H1 (cell line): ENCODE data around the gene TBCB. TPM values are rescaled to one million over a fixed set of nuclear protein-coding genes. Genes with fewer than 3 reads are reported as not detected.

ENCODE experiments used
- CTCF ChIA-PET: fragments of 300-600 bp; sonication (Branson Sonifier 250); formaldehyde crosslinking; loops from one replicate; lab custom pipeline; 2021; ENCODE audit not compliant: partially characterized antibody; lab: Charles Lee
- POLR2A ChIA-PET: fragments of 300-600 bp; sonication (Branson Sonifier 250); formaldehyde crosslinking; loops from one replicate; lab custom pipeline; 2021; ENCODE audit warnings: inconsistent platforms; ENCODE audit not compliant: partially characterized antibody; lab: Charles Lee
- DNase-seq, 2 experiments: peaks; one replicate each; pipeline versions ENCODE4 v3.0.0 to v3.0.0-alpha.2; 2010 to 2022; ENCODE audit warnings: low spot score in 2 of 2, low read depth in 1 of 2, mixed read lengths in 1 of 2
- FAIRE-seq: peaks from 2 replicates; lab custom pipeline; 2011; peaks lifted over from hg19 to GRCh38; lab: Jason Lieb, UNC
- H2AFZ ChIP-seq: 2 replicates; pipeline ENCODE4 v1.8.1; 2012; ENCODE audit warnings: low read length, inconsistent platforms
- H2AK5ac ChIP-seq: 2 replicates; pipeline ENCODE4 v1.6.1; 2013; ENCODE audit warnings: low read depth, low read length
- H2BK120ac ChIP-seq: replicated peaks from 2 replicates; pipeline ENCODE3; 2013; ENCODE audit warnings: low read depth, low read length, inconsistent platforms
- H2BK12ac ChIP-seq: 2 replicates; pipeline ENCODE4 v1.6.1; 2013; ENCODE audit warnings: low read depth, low read length
- H2BK15ac ChIP-seq: 2 replicates; pipeline ENCODE4 v1.6.1; 2013; ENCODE audit warnings: low read length
- H2BK20ac ChIP-seq: 2 replicates; pipeline ENCODE4 v1.6.1; 2013; ENCODE audit warnings: low read length
- H2BK5ac ChIP-seq: 2 replicates; pipeline ENCODE4 v1.6.1; 2013; ENCODE audit warnings: low read depth, low read length
- H3K14ac ChIP-seq: 2 replicates; pipeline ENCODE4 v1.6.1; 2013; ENCODE audit warnings: inconsistent platforms; ENCODE audit not compliant: insufficient read length
- H3K18ac ChIP-seq: 2 replicates; pipeline ENCODE4 v1.6.1; 2013; ENCODE audit warnings: low read length; ENCODE audit errors: extremely low read depth
- H3K23ac ChIP-seq: 2 replicates; pipeline ENCODE4 v1.6.1; 2013; ENCODE audit warnings: inconsistent platforms; ENCODE audit not compliant: insufficient read length
- H3K23me2 ChIP-seq: 2 replicates; pipeline ENCODE4 v1.6.1; 2013; ENCODE audit warnings: low read depth, low read length
- H3K27ac ChIP-seq: 2 replicates; pipeline ENCODE4 v1.6.1; 2011; ENCODE audit warnings: low read depth, low read length, inconsistent platforms
- H3K27me3 ChIP-seq, 4 experiments: replicated peaks in 1 of 4; 1 replicate in 1 of 4; 2 replicates in 3 of 4; pipeline versions ENCODE4 v1.6.1 to v1.8.1; 2011 to 2013; ENCODE audit warnings: low read length in 3 of 4, mild to moderate bottlenecking in 3 of 4, inconsistent platforms in 2 of 4, mixed read lengths in 2 of 4, moderate library complexity in 1 of 4; ENCODE audit not compliant: control insufficient read depth in 3 of 4, insufficient read depth in 3 of 4; ENCODE audit errors: extremely low read depth in 1 of 4
- H3K36me3 ChIP-seq, 4 experiments: 2 replicates each; pipeline versions ENCODE4 v1.6.1 to v1.8.1; 2011 to 2013; ENCODE audit warnings: mild to moderate bottlenecking in 4 of 4, low read length in 3 of 4, moderate library complexity in 2 of 4, control low read depth in 1 of 4, inconsistent platforms in 1 of 4; ENCODE audit not compliant: insufficient read depth in 4 of 4, control insufficient read depth in 2 of 4
- H3K4ac ChIP-seq: replicated peaks from 2 replicates; pipeline ENCODE3; 2013; ENCODE audit warnings: low read length, low read depth, mixed read lengths, inconsistent platforms; ENCODE audit not compliant: insufficient read length
- H3K4me1 ChIP-seq, 4 experiments: replicated peaks in 1 of 4; 1 replicate in 1 of 4; 2 replicates in 3 of 4; pipeline versions ENCODE4 v1.6.1 to v1.8.1; 2011 to 2013; ENCODE audit warnings: low read length in 3 of 4, inconsistent platforms in 2 of 4, mixed read lengths in 1 of 4; ENCODE audit not compliant: insufficient read depth in 4 of 4, control insufficient read depth in 3 of 4
- H3K4me2 ChIP-seq, 2 experiments: 2 replicates each; pipeline versions ENCODE4 v1.6.1 to v1.8.1; 2011 to 2013; ENCODE audit warnings: low read depth in 2 of 2, low read length in 2 of 2, control low read depth in 1 of 2, inconsistent platforms in 1 of 2, mild to moderate bottlenecking in 1 of 2; ENCODE audit not compliant: insufficient read depth in 1 of 2
- H3K4me3 ChIP-seq, 4 experiments: fragments of 200-600, 300-600 bp in 1 of 4; sonication (generic), shearing (Covaris generic), sonication (Bioruptor Twin) in 1 of 4; 2 replicates each; pipeline versions ENCODE4 v1.5.1 to v1.8.1; 2011 to 2016; ENCODE audit warnings: low read length in 4 of 4, low read depth in 3 of 4, control low read depth in 2 of 4, inconsistent platforms in 2 of 4, mild to moderate bottlenecking in 2 of 4, mixed read lengths in 1 of 4, moderate library complexity in 1 of 4; ENCODE audit not compliant: insufficient read depth in 2 of 4; ENCODE audit errors: extremely low read depth in 1 of 4
- H3K56ac ChIP-seq: replicated peaks from 2 replicates; pipeline ENCODE3; 2013; ENCODE audit warnings: low read depth, mild to moderate bottlenecking, mixed read lengths, low read length, inconsistent platforms; ENCODE audit not compliant: insufficient read length
- H3K79me1 ChIP-seq: 2 replicates; pipeline ENCODE4 v1.6.1; 2013; ENCODE audit warnings: low read depth, low read length, control low read depth
- H3K79me2 ChIP-seq, 2 experiments: 2 replicates each; pipeline versions ENCODE4 v1.6.1 to v1.8.1; 2012 to 2013; ENCODE audit warnings: low read length in 2 of 2, mild to moderate bottlenecking in 2 of 2, inconsistent platforms in 1 of 2; ENCODE audit not compliant: insufficient read depth in 2 of 2, control insufficient read depth in 1 of 2
- H3K9ac ChIP-seq, 4 experiments: replicated peaks in 1 of 4; 1 replicate in 1 of 4; 2 replicates in 3 of 4; pipeline versions ENCODE4 v1.6.1 to v1.8.1; 2011 to 2013; ENCODE audit warnings: low read depth in 3 of 4, low read length in 3 of 4, control low read depth in 2 of 4, mild to moderate bottlenecking in 2 of 4, moderate library complexity in 2 of 4, inconsistent platforms in 1 of 4; ENCODE audit errors: extremely low read depth in 1 of 4
- H3K9me3 ChIP-seq, 2 experiments: 2 replicates each; pipeline versions ENCODE4 v1.6.1 to v1.8.1; 2012 to 2013; ENCODE audit warnings: mild to moderate bottlenecking in 2 of 2, moderate library complexity in 2 of 2, control low read depth in 1 of 2, inconsistent platforms in 1 of 2, low read depth in 1 of 2, low read length in 1 of 2, mixed read lengths in 1 of 2; ENCODE audit not compliant: insufficient read depth in 2 of 2
- H4K20me1 ChIP-seq, 2 experiments: replicated peaks in 1 of 2; 2 replicates each; pipeline versions ENCODE3 to v1.8.1; 2011 to 2013; ENCODE audit warnings: inconsistent platforms in 2 of 2, low read length in 2 of 2, mild to moderate bottlenecking in 1 of 2; ENCODE audit not compliant: insufficient read depth in 2 of 2, control insufficient read depth in 1 of 2
- H4K5ac ChIP-seq: 2 replicates; pipeline ENCODE4 v1.6.1; 2013; ENCODE audit warnings: low read length, low read depth, mixed read lengths, inconsistent platforms; ENCODE audit not compliant: insufficient read length
- H4K8ac ChIP-seq: 2 replicates; pipeline ENCODE4 v1.8.0; 2013; ENCODE audit warnings: mild to moderate bottlenecking, moderate library complexity, low read length, inconsistent platforms; ENCODE audit not compliant: insufficient read depth; ENCODE audit errors: extremely low read depth
- H4K91ac ChIP-seq: replicated peaks from 2 replicates; pipeline ENCODE3; 2013; ENCODE audit warnings: low read length, mixed read lengths, inconsistent platforms; ENCODE audit not compliant: insufficient read length
- BACH1 ChIP-seq: IDR thresholded peaks from 2 replicates; pipeline ENCODE4 v1.6.1; 2012; ENCODE audit warnings: low read length, improper control_type of control experiment
- BRCA1 ChIP-seq: IDR thresholded peaks from 2 replicates; pipeline ENCODE4 v1.6.1; 2012; ENCODE audit warnings: low read depth, low read length, improper control_type of control experiment
- CBX5 ChIP-seq: fragments of 300-800, 300-1000 bp; sonication (generic); IDR thresholded peaks from 2 replicates; pipeline ENCODE4 v1.7.1; 2016; ENCODE audit warnings: antibody characterized with exemption, low read length, low read depth
- CTBP2 ChIP-seq: IDR thresholded peaks from 2 replicates; pipeline ENCODE4 v1.7.0; 2011; ENCODE audit warnings: borderline replicate concordance, mild to moderate bottlenecking, moderate library complexity, mixed read lengths, low read length; ENCODE audit not compliant: insufficient read depth, insufficient read length
- EGR1 ChIP-seq: IDR thresholded peaks from 2 replicates; pipeline ENCODE4 v1.6.1; 2011; ENCODE audit warnings: low read depth, low read length, borderline replicate concordance
- JUND ChIP-seq: IDR thresholded peaks from 2 replicates; pipeline ENCODE4 v1.6.1; 2011; ENCODE audit warnings: mild to moderate bottlenecking, improper control_type of control experiment, low read length
- POU5F1 ChIP-seq: IDR thresholded peaks from 2 replicates; pipeline ENCODE4 v1.6.1; 2011; ENCODE audit warnings: low read depth, mild to moderate bottlenecking, low read length, moderate library complexity
- RBBP5 ChIP-seq: IDR thresholded peaks from 2 replicates; pipeline ENCODE4 v1.7.1; 2012; ENCODE audit warnings: low read depth, mild to moderate bottlenecking, inconsistent platforms, low read length, moderate library complexity, borderline replicate concordance
- RFX5 ChIP-seq: IDR thresholded peaks from 2 replicates; pipeline ENCODE4 v1.6.1; 2011; ENCODE audit warnings: low read depth, low read length, improper control_type of control experiment, borderline replicate concordance
- TBP ChIP-seq: IDR thresholded peaks from 2 replicates; pipeline ENCODE4 v1.6.1; 2011; ENCODE audit warnings: low read depth, low read length, improper control_type of control experiment
- TCF12 ChIP-seq: IDR thresholded peaks from 2 replicates; pipeline ENCODE4 v1.6.1; 2011; ENCODE audit warnings: low read depth, mild to moderate bottlenecking, low read length
- whole genome bisulfite sequencing, 2 experiments: shearing (Covaris generic) in 1 of 2; methylation state at CpG; one replicate each; pipeline versions ENCODE4 v1.1.6 to v1.1.7; 2013 to 2015; ENCODE audit warnings: low lambda C conversion rate in 2 of 2, mixed read lengths in 2 of 2, inconsistent platforms in 1 of 2, low coverage in 1 of 2, missing lambda C conversion rate in 1 of 2; ENCODE audit not compliant: insufficient replicate concordance in 2 of 2, insufficient coverage in 1 of 2, insufficient read length in 1 of 2; ENCODE audit errors: extremely low coverage in 1 of 2, missing lambda C conversion rate in 1 of 2; 5-methylcytosine and 5-hydroxymethylcytosine counted together
- polyA plus RNA-seq, 7 experiments: library from polyadenylated mRNA; depleted of rRNA in 3 of 7; stranded (reverse) in 5 of 7; unstranded in 2 of 7; fragments of >200 nt in 5 of 7; fragments of 200-250 nt in 2 of 7; gene quantifications; 1 replicate in 5 of 7; 2 replicates in 1 of 7; 4 replicates in 1 of 7; pipeline versions ENCODE4 v1.2.1 to v1.2.3, GENCODE V29; 2011 to 2013; ENCODE audit warnings: missing spikeins in 2 of 7, mixed read lengths in 2 of 7
- total RNA-seq: library from RNA; stranded (reverse); fragmentation: NEBNext Ultra II Directional; extraction: Animal tissue kit (Norgen Biotek cat#: 25700); gene quantifications from 2 replicates; pipeline ENCODE4 v1.2.1, GENCODE V29; 2021
- TF ChIP-seq, protein P1 (sequence below): IDR thresholded peaks from 2 replicates; pipeline ENCODE4 v1.6.1; 2012; ENCODE audit warnings: inconsistent platforms

Gene TBCB
- total and polyA plus RNA-seq, 2 of the 8 experiments (the other 6 are each of a cell fraction or from before 2014, with no cell fraction given): 153 to 286 TPM

DNA sequence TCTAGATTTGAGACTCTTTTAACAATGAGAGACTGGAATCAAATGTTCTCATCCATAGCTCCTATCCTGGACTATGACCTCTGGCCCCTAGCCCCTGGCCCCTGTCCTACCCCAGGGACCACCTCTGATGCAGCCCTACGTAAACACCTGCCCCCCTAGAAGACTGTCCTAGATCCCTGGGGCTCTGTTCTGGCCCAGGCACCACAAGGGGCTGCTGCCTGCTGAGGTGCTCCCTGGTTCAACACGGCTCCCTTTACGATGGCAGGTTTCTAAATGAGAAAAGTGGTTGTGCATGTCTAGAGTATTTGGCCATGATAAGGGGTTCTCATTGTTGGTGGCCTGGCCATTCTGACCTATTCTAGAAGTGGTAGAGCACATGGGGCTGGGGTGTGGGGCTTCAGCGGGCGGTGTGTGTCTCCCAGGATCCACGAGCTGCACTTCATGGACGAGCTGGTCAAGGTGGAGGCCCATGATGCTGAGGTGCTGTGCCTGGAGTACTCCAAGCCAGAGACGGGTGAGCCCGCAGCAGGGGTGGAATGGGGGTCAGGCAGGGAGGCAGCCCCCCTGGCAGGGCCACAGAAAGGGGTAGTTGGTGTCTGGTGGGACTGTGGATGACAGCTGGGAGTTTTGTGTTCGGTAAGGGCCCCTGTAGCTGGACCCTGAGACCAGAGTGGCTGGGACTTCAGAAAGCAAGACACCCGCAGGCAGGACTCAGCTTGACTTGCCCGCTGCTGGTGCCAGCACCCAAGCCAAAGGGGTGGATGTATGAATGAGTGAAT, 30.8 kb upstream of the TBCB start:
- no peak overlapping the region for H3K27ac ChIP-seq
- no peaks in the 10 kb centered on the region for H3K23me2 ChIP-seq
- no peak overlapping the region for H3K4me2 ChIP-seq
- no peak overlapping the region for H2BK15ac ChIP-seq
- CTCF ChIA-PET: interaction anchor here (0.6 to 2.2 kb wide), 5 partner anchors 11 to 181 kb away, joined by 3 to 5 read pairs (median 3); no protein-coding TSS in a partner anchor
- no peak overlapping the region for H3K23ac ChIP-seq
- FAIRE-seq: no peak
- H4K91ac ChIP-seq: no peak overlapping the region
- no peaks in the 10 kb centered on the region for H3K9me3 ChIP-seq
- H3K79me1 ChIP-seq: no peaks in the 10 kb centered on the region
- no peak overlapping the region for H2BK12ac ChIP-seq
- H2BK5ac ChIP-seq: no peak overlapping the region
- H3K4ac ChIP-seq: no peak overlapping the region
- H2AK5ac ChIP-seq: no peak overlapping the region
- 89% methylated on average over 12 of the region's 12 CpGs; no CpG with 5 or more reads in 1 of the 2 experiments for WGBS, 2 experiments
- H2AFZ ChIP-seq: no peak overlapping the region
- no peaks in the 10 kb centered on the region for H3K4me1 ChIP-seq
- no peak overlapping the region for H4K5ac ChIP-seq
- peaks cover 0 to 20% of the 10 kb centered on the region in 2 experiments for H4K20me1 ChIP-seq
- no peak overlapping the region for H3K14ac ChIP-seq
- H2BK120ac ChIP-seq: no peak overlapping the region
- POLR2A ChIA-PET: interaction anchor here (0.8 to 1.2 kb wide), 2 partner anchors 12 to 14 kb away, joined by 3 read pairs; no protein-coding TSS in a partner anchor
- H2BK20ac ChIP-seq: no peak overlapping the region
- DNase-seq: no peak
- no peak overlapping the region for H3K4me3 ChIP-seq
- H4K8ac ChIP-seq: no peak overlapping the region
- H3K27me3 ChIP-seq: no peaks in the 10 kb centered on the region
- H3K18ac ChIP-seq: no peak overlapping the region
- H3K36me3 ChIP-seq: peaks cover 40 to 72% (median 63%) of the 10 kb centered on the region in 4 experiments
- no peak overlapping the region for H3K56ac ChIP-seq
- H3K9ac ChIP-seq: no peak overlapping the region
- H3K79me2 ChIP-seq: no peaks in the 10 kb centered on the region
- TF ChIP-seq RFX5 (no peak), BRCA1 (no peak), CBX5 (no peak), CTBP2 (no peak), TBP (no peak), BACH1 (no peak), JUND (no peak), EGR1 (no peak), TCF12 (no peak), RBBP5 (no peak), POU5F1 (no peak)
- TF ChIP-seq, protein P1, sequence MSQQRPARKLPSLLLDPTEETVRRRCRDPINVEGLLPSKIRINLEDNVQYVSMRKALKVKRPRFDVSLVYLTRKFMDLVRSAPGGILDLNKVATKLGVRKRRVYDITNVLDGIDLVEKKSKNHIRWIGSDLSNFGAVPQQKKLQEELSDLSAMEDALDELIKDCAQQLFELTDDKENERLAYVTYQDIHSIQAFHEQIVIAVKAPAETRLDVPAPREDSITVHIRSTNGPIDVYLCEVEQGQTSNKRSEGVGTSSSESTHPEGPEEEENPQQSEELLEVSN: no peak
